Gastroesophageal sphincter (tissue), 3 donors: ENCODE results near the gene IMMP2L.

Experiments used
- CTCF ChIP-seq, 4 experiments: fragments of 200-600 bp in 2 of 4; fragments of 450-650 bp in 2 of 4; sonication (generic) in 1 of 4; IDR thresholded peaks; one replicate each; pipeline ENCODE4 v1.5.1; 2017 to 2019; ENCODE audit warnings: antibody characterized with exemption in 4 of 4, mild to moderate bottlenecking in 2 of 4, moderate library complexity in 2 of 4
- POLR2A ChIP-seq, 2 donors: fragments of 450-650 bp; IDR thresholded peaks; one replicate each; pipeline ENCODE4 v1.6.1; 2017; ENCODE audit warnings: antibody characterized with exemption in 2 of 2, mild to moderate bottlenecking in 2 of 2, moderate library complexity in 1 of 2

GRCh38 chr7:110827287-110827855, 734.9 kb downstream of the IMMP2L start:
- no peak for TF ChIP-seq CTCF (IDR thresholded peaks at IDR 0.05)
- no peak for TF ChIP-seq POLR2A (IDR thresholded peaks at IDR 0.05)
